22Rv1 (cell line): ENCODE measurements around the gene ARHGEF40.

Source experiments
- CTCF ChIP-seq: fragments of 450-650 bp; IDR thresholded peaks from 2 replicates; pipeline ENCODE4 v1.5.1; 2017; ENCODE audit warnings: mild to moderate bottlenecking
- ZFX ChIP-seq: fragments of 450-650 bp; IDR thresholded peaks from 2 replicates; pipeline ENCODE4 v1.6.1; 2017; ENCODE audit warnings: antibody characterized with exemption, borderline replicate concordance

- TF ChIP-seq CTCF (no peak), ZFX (no peak)
These were observed 40.2 kb upstream of the ARHGEF40 start, which contains the start of gene TPPP2 for GRCh38 chr14:21029917-21030316.
